ENCODE results near the gene HNRNPH2.

DNA sequence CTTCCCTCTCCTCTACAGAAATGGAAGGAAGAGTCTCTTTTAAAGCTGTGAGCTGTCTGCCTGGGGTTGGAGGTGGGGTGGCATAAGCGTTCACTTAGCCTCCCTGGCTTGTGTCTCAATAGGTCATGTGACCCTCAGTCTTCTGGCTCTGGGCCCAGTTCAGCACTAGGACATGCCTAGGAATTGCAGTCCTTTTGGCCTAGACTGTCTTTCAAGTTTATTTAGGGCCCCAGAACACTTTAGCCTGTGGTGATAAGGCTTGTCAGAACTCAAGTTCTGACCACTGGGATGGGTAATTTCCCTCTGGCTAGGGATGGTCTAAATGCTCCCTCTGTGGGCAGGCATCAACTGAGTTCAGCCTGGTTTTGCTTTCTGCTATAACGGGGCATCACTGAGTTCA, 42.9 kb downstream of the HNRNPH2 start:
- TF ChIP-seq, protein P1, sequence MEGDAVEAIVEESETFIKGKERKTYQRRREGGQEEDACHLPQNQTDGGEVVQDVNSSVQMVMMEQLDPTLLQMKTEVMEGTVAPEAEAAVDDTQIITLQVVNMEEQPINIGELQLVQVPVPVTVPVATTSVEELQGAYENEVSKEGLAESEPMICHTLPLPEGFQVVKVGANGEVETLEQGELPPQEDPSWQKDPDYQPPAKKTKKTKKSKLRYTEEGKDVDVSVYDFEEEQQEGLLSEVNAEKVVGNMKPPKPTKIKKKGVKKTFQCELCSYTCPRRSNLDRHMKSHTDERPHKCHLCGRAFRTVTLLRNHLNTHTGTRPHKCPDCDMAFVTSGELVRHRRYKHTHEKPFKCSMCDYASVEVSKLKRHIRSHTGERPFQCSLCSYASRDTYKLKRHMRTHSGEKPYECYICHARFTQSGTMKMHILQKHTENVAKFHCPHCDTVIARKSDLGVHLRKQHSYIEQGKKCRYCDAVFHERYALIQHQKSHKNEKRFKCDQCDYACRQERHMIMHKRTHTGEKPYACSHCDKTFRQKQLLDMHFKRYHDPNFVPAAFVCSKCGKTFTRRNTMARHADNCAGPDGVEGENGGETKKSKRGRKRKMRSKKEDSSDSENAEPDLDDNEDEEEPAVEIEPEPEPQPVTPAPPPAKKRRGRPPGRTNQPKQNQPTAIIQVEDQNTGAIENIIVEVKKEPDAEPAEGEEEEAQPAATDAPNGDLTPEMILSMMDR (conservative IDR thresholded peaks at IDR 0.05; ENCODE audit: low read depth in 2 of 2) = no peak
- TF ChIP-seq EZH2 (IDR thresholded peaks at IDR 0.05; ENCODE audit: low read depth, unreplicated experiment) (no peak), CREB1 (CRISPR knock-in tag; IDR thresholded peaks at IDR 0.05; ENCODE audit: low read depth) (no peak)
- TF ChIP-seq, protein P2, sequence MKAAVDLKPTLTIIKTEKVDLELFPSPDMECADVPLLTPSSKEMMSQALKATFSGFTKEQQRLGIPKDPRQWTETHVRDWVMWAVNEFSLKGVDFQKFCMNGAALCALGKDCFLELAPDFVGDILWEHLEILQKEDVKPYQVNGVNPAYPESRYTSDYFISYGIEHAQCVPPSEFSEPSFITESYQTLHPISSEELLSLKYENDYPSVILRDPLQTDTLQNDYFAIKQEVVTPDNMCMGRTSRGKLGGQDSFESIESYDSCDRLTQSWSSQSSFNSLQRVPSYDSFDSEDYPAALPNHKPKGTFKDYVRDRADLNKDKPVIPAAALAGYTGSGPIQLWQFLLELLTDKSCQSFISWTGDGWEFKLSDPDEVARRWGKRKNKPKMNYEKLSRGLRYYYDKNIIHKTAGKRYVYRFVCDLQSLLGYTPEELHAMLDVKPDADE (IDR thresholded peaks at IDR 0.05) = no peak
